ENCODE results near the gene FGF22. TPM values are rescaled to one million over a fixed set of nuclear protein-coding genes. Genes with fewer than 3 reads are reported as not detected.
"Not testable (repeated sequence)": the region's sequence is repeated elsewhere in the genome, so short reads cannot be mapped to it uniquely, and the experiment has no call there.

The FGF22 gene
- total and polyA plus RNA-seq, 9 donors: 0.23 to 4.4 (median 2.3) TPM; not detected in 1

GRCh38 chr19:663682-664117 lies 24.0 kb downstream of the FGF22 start:
- intact Hi-C loops (cut with DNase I): loop anchor here in 3 of 4 donors (2.0 to 10.0 kb wide), 3 partner anchors 69 to 231 kb away; partner anchors contain the start of genes MED16 (in 1 of the 3) and RNU6-9 (in 1 of the 3)

DNA sequence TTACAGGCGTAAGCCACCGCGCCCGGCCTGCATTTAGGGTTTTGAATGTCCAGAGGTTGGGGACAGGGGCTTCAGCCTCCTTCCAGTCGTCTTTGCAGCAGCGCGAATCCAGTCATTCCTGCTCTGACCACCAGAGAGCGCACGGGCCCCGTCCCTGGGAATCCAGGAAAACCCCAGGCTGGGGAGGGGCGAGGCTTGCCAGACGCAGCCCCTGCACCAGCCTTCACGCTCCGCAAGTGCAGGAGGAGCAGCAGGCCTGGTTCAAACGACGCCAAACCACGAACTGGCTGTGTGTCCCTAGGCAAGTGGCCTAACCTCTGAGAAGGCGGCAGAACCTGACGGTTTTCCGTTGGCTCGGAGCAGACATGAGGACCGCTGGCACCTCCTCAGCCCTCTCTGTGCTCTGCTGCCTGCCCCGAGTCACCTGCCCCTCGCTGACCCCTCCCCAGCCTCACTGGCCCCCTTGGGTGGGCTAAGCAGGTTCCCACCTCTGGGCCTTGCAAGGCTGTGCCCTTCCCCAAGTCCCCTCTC lies 25.3 kb downstream of the FGF22 start:
- TF ChIP-seq, protein P1, sequence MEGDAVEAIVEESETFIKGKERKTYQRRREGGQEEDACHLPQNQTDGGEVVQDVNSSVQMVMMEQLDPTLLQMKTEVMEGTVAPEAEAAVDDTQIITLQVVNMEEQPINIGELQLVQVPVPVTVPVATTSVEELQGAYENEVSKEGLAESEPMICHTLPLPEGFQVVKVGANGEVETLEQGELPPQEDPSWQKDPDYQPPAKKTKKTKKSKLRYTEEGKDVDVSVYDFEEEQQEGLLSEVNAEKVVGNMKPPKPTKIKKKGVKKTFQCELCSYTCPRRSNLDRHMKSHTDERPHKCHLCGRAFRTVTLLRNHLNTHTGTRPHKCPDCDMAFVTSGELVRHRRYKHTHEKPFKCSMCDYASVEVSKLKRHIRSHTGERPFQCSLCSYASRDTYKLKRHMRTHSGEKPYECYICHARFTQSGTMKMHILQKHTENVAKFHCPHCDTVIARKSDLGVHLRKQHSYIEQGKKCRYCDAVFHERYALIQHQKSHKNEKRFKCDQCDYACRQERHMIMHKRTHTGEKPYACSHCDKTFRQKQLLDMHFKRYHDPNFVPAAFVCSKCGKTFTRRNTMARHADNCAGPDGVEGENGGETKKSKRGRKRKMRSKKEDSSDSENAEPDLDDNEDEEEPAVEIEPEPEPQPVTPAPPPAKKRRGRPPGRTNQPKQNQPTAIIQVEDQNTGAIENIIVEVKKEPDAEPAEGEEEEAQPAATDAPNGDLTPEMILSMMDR (IDR thresholded peaks at IDR 0.05): peak; percentile 91 to 99 (median 96)
- TF ChIP-seq POLR2A (IDR thresholded peaks at IDR 0.05) (no peak), EP300 (IDR thresholded peaks at IDR 0.05) (no peak)
- Histone ChIP-seq H3K27ac (no peak overlapping the region), H3K27me3 (no peaks in the 10 kb centered on the region), H3K36me3 (no peaks in the 10 kb centered on the region), H3K4me1 (ENCODE audit: insufficient read depth) (peaks cover 21% of the 10 kb centered on the region), H3K4me3 (no peak overlapping the region), H3K9me3 (no peaks in the 10 kb centered on the region)
- WGBS, 3 donors: 6 to 9% (median 7%) methylated on average over 21 to 24 of the region's 24 CpGs
- DNase-seq: peak; percentile 75 to 89 (median 87)
- intact Hi-C loops (cut with DNase I): loop anchor here (2.0 to 10.0 kb wide), 3 partner anchors 67 to 230 kb away; partner anchors contain the start of genes MED16 (in 1 of the 4) and RNU6-9 (in 1 of the 4)

More at GRCh38 chr19:663682-664117, 24.0 kb downstream of the FGF22 start:
- no peaks in the 10 kb centered on the region for H3K36me3 ChIP-seq
- H3K4me3 ChIP-seq: peak overlapping the region; percentile 54
- WGBS, 3 donors: 12 to 31% (median 23%) methylated on average over 18 of the region's 18 CpGs
- H3K27me3 ChIP-seq: no peaks in the 10 kb centered on the region
- peak overlapping the region; percentile 64 to 84 for H3K27ac ChIP-seq
- no peak for DNase-seq
- TF ChIP-seq POLR2A (IDR thresholded peaks at IDR 0.05) (no peak), EP300 (IDR thresholded peaks at IDR 0.05) (no peak)
- TF ChIP-seq, protein P1 (IDR thresholded peaks at IDR 0.05): no peak
- H3K4me1 ChIP-seq (ENCODE audit: insufficient read depth): peaks cover 26% of the 10 kb centered on the region
- no peaks in the 10 kb centered on the region for H3K9me3 ChIP-seq

DNA sequence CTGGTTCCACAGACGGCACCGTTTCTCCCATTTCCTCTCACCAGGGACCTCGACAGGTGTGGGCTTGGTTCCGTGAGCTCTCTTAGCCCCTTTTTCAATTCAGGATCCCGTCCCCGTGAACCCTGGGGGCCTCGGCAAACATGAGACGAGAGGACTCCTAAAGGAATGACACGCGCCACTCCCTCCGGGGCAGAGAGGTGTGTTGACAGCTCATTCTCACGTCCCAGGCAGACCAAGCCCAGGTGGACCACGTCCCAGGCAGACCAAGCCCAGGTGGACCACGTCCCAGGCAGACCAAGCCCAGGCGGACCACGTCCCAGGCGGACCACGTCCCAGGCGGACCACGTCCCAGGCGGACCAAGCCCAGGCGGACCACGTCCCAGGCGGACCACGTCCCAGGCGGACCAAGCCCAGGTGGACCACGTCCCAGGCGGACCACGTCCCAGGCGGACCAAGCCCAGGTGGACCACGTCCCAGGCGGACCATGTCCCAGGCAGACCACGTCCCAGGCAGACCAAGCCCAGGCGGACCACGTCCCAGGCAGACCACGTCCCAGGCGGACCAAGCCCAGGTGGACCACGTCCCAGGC lies 27.4 kb downstream of the FGF22 start:
- not testable (repeated sequence) for H3K9me3 ChIP-seq; H3K4me3 ChIP-seq; H3K27ac ChIP-seq; H3K36me3 ChIP-seq; H3K27me3 ChIP-seq; H3K4me1 ChIP-seq (ENCODE audit: insufficient read depth); DNase-seq
- intact Hi-C loops (cut with DNase I): loop anchor here in 2 of 4 donors (5.0 to 10.0 kb wide), 2 partner anchors 65 to 228 kb away; partner anchors contain the start of genes MED16 (in 1 of the 2) and RNU6-9 (in 1 of the 2)
- 84 to 92% (median 87%) methylated on average over 25 to 32 of the region's 38 CpGs for WGBS, 3 donors

GRCh38 chr19:668675-669434 lies 29.2 kb downstream of the FGF22 start:
- not testable (repeated sequence) for DNase-seq; H3K27ac ChIP-seq; H3K4me3 ChIP-seq; H3K36me3 ChIP-seq; H3K9me3 ChIP-seq; H3K4me1 ChIP-seq (ENCODE audit: insufficient read depth); H3K27me3 ChIP-seq
- 50 to 58% (median 51%) methylated on average over 12 of the region's 12 CpGs for WGBS, 3 donors
- intact Hi-C loops (cut with DNase I): loop anchor here in 2 of 4 donors (5.0 to 10.0 kb wide), 2 partner anchors 63 to 226 kb away; partner anchors contain the start of genes MED16 (in 1 of the 2) and RNU6-9 (in 1 of the 2)

- Histone ChIP-seq H3K4me1 (ENCODE audit: insufficient read depth) (peaks cover 9% of the 10 kb centered on the region), H3K9me3 (no peaks in the 10 kb centered on the region), H3K4me3 (no peak overlapping the region), H3K36me3 (no peaks in the 10 kb centered on the region), H3K27ac (no peak overlapping the region), H3K27me3 (no peaks in the 10 kb centered on the region)
- TF ChIP-seq EP300 (IDR thresholded peaks at IDR 0.05) (no peak), POLR2A (IDR thresholded peaks at IDR 0.05) (no peak)
- TF ChIP-seq, protein P1 (IDR thresholded peaks at IDR 0.05): no peak
- DNase-seq: no peak
- 71 to 77% (median 75%) methylated on average over 9 of the region's 9 CpGs for whole genome bisulfite sequencing, 3 donors
- intact Hi-C loops (cut with DNase I): loop anchor here in 1 of 4 donors (10.0 kb wide), 1 partner anchor 264 kb away; no protein-coding TSS in a partner anchor
Measured at GRCh38 chr19:670609-671075, 31.0 kb downstream of the FGF22 start.

Measured in ovary (tissue), 9 donors.